Stimulated activated naive CD8-positive, alpha-beta T cell treated with anti-CD3 and anti-CD28 coated beads, Interleukin-15, Interleukin-2, amounts not matched to agents 100 U/mL and 50 U/mL, for 24 hours (primary cell): Measurements from ENCODE around the gene MED27.

ENCODE experiments used
- ATAC-seq: fragments of 150-1000 bp; cut with Tn5 transposase; one replicate; pipeline ENCODE4 v1.10.0; 2021
- DNase-seq: peaks from one replicate; pipeline ENCODE4 v3.0.0; 2021

MED27 gene

DNA sequence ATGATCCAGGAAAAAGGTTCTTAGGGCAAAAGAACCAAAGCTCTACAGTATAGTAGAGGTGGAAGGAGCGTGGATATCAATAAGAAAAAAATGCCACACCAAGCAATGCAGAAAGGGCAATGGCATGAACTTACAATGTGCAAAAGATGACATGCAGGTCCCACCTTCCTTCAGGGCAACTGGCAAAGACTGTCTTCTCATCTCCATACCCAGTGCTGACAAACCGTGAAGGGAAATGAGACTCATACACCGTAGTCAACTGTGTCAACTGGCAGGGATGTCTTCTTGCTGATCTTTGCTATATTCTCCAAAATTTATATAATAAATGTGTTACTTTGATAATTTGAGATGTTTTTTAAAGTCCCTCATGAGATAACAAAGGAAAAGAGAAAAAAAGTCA lies 36.0 kb downstream of the MED27 start:
- ATAC-seq (no peak), DNase-seq (no peak)

GRCh38 chr9:132042324-132042723 lies 37.3 kb downstream of the MED27 start:
- DNase-seq, result no peak
- ATAC-seq, result no peak

DNA sequence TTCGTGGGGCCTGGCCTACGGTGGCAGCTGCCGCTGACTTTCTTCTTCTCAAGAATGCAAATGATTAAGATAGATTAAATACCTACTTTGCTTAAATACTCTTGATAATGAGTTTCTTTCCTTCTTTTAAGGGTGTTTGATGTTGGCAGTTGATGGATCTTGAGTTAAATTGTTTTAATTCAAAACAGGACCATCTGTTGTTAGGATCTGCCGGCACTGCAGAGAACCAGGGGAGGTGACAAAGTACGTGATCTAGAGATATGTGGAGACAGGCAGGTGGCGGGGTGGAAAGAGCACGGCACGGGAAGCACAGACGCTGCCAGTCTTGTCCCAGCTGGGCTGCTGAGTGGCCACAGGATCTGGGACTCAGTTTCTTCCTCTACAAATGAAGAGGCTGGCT lies 37.9 kb downstream of the MED27 start:
- no peak for DNase-seq
- no peak for ATAC-seq

GRCh38 chr9:132040808-132041207 lies 38.9 kb downstream of the MED27 start:
- ATAC-seq, result no peak
- DNase-seq, result no peak

- DNase-seq (no peak), ATAC-seq (no peak)
These were observed 39.4 kb downstream of the MED27 start for GRCh38 chr9:132040246-132040645.

DNA sequence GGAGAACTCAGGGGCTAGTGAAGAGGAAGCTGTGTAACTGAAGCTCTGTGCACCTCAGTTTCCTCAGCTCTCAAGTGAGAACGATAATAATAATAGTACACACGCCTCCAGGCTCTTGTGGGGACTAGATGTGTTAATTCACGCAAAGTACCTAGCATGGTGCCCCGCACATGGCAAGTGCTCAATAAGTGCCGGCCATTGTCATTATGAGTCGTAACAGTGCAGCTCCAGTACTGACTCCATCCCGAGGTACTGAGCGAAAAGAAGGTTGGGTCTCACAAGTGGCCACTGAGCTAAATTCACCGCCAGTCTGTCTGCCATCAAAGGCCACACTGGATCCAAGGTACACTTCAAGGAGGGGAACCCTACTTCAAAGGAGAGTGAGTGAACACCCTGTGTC lies 40.4 kb downstream of the MED27 start:
- ATAC-seq (no peak), DNase-seq (no peak)

DNA sequence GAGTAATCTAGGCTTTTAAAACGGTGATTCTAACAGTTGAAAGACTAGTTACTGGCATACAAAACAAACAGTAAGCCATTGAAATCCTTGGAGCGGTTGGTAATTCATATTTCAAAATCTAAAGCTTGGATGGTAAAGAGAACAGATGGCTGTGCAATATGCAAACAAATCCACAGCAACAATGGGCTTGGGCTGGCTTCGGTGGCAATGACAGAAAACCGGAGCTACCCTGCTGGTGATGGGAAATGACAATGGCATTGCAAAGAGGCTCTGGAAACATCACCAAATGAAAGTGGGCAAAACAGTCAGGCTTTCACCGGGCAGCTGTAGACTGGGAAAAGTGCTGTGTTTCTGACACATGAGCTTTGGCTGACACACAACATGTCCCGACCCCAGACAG lies 42.2 kb downstream of the MED27 start:
- ATAC-seq, result no peak

DNA sequence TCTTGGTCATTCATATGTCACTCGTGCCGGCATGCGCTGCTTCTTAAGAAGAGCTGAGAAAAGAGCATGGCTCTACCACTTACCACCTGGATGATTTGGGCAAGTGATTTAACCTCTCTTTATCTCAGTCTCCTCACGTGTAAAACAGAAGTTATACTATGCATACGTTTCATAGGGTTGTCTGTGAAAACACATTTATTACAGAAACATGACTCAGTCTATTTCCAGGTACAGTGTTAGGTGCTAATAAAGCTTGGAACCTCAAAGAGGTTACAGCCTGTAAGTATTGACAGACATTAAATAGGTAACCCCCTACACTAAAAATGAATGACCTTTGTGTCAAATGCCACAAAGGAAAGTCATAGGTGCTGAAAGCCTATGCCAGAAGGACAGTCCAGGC lies 43.1 kb downstream of the MED27 start:
- ATAC-seq (no peak), DNase-seq (no peak)

More for the DNA sequence above, 42.2 kb downstream of the MED27 start:
- no peak for DNase-seq

- DNase-seq, result no peak
- ATAC-seq, result no peak
These were observed 44.0 kb downstream of the MED27 start for GRCh38 chr9:132035679-132036078.

DNA sequence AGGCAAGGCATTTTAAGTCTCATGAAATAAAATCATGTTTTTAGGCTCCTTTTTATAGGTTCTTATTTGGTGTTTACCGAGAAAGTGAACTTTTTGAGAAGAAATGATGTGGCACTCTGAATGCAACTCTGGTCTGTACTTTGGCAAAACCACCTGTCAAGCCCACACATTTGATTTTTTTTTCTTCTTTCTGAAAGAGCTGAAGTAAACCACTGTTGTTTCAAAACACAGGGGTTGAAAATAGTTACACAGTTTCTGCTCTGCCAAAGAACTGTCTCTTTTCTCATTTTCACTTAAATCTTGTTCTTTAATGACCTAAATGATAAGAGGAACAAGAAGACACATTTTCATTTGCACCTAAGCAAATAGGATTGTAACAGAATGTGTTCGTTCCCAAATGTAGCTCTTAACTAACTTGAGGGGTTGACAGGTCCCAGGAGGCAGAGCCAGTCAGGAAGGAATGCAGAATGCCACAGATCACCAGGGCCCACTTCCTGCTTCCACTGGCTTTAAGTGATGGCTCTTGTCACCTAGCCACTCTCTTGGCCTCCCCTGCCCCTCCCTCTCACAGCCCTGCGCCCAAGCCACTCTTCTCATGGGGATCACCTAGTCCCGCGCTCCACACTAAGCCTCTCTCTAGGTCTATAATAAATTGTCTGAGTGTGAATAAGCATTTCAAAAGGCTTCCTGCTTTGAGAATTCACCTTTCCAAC lies 47.3 kb downstream of the MED27 start:
- ATAC-seq (no peak), DNase-seq (no peak)

DNA sequence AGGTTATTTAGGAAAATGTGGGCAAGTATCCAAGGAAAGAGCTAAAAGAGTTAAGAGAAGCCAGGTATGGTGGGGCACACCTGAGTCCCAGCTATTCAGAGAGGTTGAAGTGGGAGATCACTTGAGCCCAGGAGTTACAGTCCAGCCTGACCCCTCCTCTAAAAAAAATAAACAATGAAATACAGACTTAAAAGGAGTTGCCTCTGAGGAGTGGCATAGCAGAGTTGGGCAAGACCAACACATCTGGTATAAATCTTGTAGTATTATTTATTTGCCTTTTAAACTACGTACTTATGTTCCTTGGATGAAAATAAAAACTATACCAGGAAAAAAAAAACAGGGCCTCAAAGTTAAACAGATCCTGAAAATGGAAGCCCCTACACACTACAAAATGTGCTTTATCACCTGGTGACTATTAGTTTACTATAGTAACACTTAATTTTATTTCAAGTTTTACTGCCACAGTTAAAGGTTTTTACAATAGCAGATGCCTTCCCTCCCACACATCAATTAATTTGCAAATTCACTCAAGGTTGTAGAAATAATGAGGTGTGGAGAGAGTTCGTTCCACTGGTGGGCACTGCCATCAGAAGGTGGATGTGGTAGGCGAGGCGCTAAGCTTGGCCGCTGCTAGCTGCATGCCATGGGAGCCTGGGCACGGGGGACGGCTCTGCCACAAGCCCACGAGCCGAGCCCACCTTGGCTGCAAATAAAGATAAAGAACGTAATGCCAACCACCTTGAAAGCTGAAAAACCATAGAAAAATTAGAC lies 48.0 kb downstream of the MED27 start:
- no peak for DNase-seq
- no peak for ATAC-seq

- DNase-seq, result no peak
These were observed 48.9 kb downstream of the MED27 start for GRCh38 chr9:132030626-132031325.

DNA sequence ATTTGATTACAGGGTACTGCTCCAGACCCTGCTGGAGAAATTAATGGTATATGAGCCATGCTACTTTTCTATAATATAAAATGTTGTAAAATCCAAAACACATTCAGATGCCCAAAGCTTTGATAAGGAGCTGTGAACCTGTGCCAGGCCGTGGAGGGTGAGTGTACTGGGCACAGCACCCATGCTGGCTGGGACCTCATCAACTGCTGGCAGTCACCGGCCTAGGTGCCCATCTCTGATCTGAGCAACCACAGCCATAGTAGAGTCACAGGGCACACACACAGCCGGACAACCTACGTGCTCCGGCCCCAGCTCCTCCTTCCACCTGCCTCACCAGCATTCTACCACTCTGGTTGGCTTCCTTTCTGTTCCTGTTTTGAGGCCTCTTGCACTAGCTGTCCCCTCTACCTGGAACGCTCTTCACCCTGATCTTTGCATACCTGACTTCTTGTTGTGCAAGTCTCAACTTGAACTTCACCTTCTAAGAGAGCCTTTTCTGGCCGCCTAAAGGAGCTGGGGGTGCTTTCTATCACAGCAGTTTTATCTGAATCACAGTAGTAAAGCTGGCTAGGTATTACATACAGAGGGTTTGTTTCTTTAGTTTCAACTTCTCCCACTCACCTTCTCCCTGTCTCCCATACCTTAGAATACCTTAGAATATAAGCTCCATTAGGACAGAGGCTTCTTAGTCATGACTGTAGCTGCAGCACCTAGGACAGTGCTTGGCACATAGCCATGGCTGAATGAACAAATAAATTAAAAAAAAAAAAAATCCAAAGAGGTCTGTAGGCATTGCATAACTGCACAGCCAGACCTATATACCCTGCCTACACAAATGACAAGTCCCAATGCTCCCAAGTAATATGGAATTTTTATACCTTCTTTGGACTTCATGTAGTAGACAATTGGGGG lies 51.7 kb downstream of the MED27 start:
- ATAC-seq, result no peak
- DNase-seq, result no peak

More at GRCh38 chr9:132030626-132031325, 48.9 kb downstream of the MED27 start:
- ATAC-seq, result no peak

DNA sequence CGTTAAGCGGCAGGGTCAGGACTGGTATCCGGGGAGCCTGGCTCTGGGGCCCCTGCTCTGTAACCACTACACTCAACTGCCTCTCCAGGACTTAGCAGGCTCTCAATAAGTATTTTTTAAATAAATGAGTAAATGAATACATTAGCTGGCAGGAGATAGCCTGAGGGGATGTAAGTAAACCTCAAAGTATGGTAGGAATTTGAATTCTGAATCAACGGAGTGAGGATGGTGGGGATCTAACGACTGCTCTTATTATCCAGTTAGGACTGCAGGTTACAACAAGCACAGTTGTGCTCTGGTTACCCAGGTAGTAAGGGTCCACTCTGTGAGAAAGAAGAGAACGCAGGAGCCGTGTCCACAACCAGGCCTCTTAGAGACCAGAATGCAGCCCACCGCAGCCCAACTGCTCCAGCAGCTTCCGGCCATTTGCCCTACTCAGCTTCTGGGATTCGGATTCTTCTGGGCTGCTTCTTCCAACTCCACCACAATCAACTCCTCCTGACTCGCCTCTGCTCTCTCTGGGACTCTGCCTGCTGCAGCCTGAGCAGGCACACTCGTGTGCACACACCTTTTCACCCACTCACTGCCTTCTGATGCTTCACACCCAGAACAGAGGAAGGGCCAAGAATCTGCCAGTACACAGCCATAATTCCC lies 52.6 kb downstream of the MED27 start:
- ATAC-seq (no peak), DNase-seq (no peak)

GRCh38 chr9:132025766-132026165 lies 53.9 kb downstream of the MED27 start:
- DNase-seq, result no peak
- no peak for ATAC-seq

GRCh38 chr9:132024589-132024988 lies 55.1 kb downstream of the MED27 start:
- DNase-seq, result no peak
- ATAC-seq, result no peak

DNA sequence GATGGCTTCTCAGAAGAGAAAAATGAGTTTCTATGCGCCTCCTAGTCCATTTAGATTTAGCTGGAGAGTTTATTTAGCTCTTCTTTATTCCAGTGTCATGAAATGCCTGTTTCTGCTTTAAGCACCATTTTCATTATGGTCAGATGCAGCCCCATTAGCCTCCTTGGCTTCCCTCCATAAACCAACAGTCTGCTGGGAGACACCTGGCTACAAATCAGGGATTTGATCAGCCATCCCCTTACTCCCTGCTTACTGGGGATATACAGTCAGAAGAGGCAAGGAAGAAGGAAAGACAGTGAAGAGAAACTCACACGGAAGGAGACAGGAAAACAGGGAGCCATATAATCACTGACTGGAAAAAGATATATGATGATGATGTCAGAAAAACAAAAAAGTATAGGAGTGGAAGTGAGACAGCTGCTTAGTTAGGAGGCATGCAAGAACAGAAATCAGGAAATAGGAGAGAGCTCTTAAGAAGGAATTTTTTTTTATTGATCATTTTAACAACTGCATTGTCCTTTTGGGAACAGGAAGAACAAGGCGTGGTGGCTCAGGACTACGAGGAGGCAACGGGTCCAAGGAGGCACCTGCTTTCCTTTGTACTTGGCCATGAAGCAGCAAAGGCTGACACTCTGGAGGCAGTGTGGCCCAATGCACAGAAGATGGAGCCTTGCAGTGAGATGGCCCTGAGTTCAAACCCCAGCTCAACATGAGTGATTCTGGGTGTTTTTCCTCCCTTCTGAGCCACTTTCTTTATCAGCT lies 56.1 kb downstream of the MED27 start:
- DNase-seq (no peak), ATAC-seq (no peak)

GRCh38 chr9:132020820-132021510 lies 58.7 kb downstream of the MED27 start:
- ATAC-seq (no peak), DNase-seq (no peak)

- ATAC-seq, result no peak
- DNase-seq, result no peak
These were observed 59.4 kb downstream of the MED27 start for GRCh38 chr9:132020272-132020671.

DNA sequence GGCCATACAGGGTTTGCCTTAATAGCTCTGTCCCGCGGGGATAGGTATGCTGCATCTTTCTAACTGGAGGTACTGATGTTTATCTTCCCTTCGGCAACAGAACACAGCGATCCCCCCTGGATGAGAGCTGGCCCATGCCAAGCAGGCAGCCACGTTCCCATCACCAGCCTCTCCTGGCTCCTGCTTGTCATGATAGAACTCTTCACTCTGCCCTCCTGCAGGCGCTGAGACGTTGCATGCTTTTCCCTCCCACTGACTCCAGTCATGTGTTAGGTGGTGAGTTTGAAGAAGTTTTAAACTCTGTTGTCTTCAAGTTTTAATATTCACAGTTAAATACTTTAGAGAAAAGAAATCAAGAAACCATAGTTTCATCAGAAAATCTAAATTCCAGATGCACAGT lies 60.0 kb downstream of the MED27 start:
- no peak for ATAC-seq

More for the DNA sequence above, 60.0 kb downstream of the MED27 start:
- no peak for DNase-seq
